OCI-LY1 (cell line): Measurements from ENCODE around the gene PTX4.

Experiments
- CTCF ChIP-seq: fragments of 200-600 bp; sonication (generic), shearing (Covaris generic); IDR thresholded peaks from 2 replicates; pipeline ENCODE4 v1.5.1; 2017; ENCODE audit warnings: mild to moderate bottlenecking, antibody characterized with exemption, low read length, moderate library complexity, mixed read lengths
- EZH2 ChIP-seq: fragments of 200-600 bp; sonication (generic), shearing (Covaris generic); IDR thresholded peaks from 2 replicates; pipeline ENCODE4 v1.8.0; 2017; ENCODE audit warnings: borderline replicate concordance, mixed run types, mild to moderate bottlenecking, antibody characterized with exemption, low read length, moderate library complexity, mixed read lengths

GRCh38 chr16:1459967-1460366 is 28.8 kb downstream of the PTX4 start:
- TF ChIP-seq CTCF (no peak), EZH2 (no peak)
